Dedifferentiated amniotic fluid mesenchymal stem cell (primary cell): ENCODE measurements around the gene PSME2.
"Not testable (repeated sequence)": the region's sequence is repeated elsewhere in the genome, so short reads cannot be mapped to it uniquely, and the experiment has no call there.

Source experiments
- DNase-seq: peaks from one replicate; pipeline ENCODE4 v3.0.0-alpha.2; 2016; ENCODE audit errors: extremely low spot score

PSME2 gene

GRCh38 chr14:24114532-24115421 lies 31.6 kb downstream of the PSME2 start, which contains the start of the genes DCAF11 and NRL:
DCAF11 (plus strand) TSS chr14:24114777; CDS start chr14:24115595, 818 bp downstream.
NRL (minus strand) TSS chr14:24114949; CDS start chr14:24082848, 32,101 bp downstream.
- DNase-seq = peak; percentile 100

- peak; percentile 69 for DNase-seq
These were observed 32.4 kb downstream of the PSME2 start for GRCh38 chr14:24113801-24114531.

- no peak for DNase-seq
These were observed 33.0 kb downstream of the PSME2 start for GRCh38 chr14:24113379-24113800.

GRCh38 chr14:24110523-24110922 lies 35.9 kb downstream of the PSME2 start:
- DNase-seq = no peak

GRCh38 chr14:24110060-24110459 lies 36.4 kb downstream of the PSME2 start:
- no peak for DNase-seq

- DNase-seq = no peak
These were observed 38.0 kb downstream of the PSME2 start for GRCh38 chr14:24108336-24108874.

GRCh38 chr14:24106672-24107271 lies 39.6 kb downstream of the PSME2 start:
- DNase-seq = no peak

- not testable (repeated sequence) for DNase-seq
These were observed 40.7 kb downstream of the PSME2 start for GRCh38 chr14:24105609-24106239.

GRCh38 chr14:24103451-24103850 lies 43.0 kb downstream of the PSME2 start:
- DNase-seq = no peak

- DNase-seq = no peak
These were observed 43.9 kb downstream of the PSME2 start for GRCh38 chr14:24102357-24103048.

- no peak for DNase-seq
These were observed 45.4 kb downstream of the PSME2 start for GRCh38 chr14:24100982-24101494.

- DNase-seq = no peak
These were observed 46.0 kb downstream of the PSME2 start for GRCh38 chr14:24100197-24100981.

- DNase-seq = no peak
These were observed 47.2 kb downstream of the PSME2 start for GRCh38 chr14:24098927-24099813.

- no peak for DNase-seq
These were observed 48.0 kb downstream of the PSME2 start for GRCh38 chr14:24098229-24098926.

GRCh38 chr14:24096545-24097181 lies 49.7 kb downstream of the PSME2 start:
- DNase-seq = no peak

- peak; percentile 40 for DNase-seq
These were observed 50.9 kb downstream of the PSME2 start for GRCh38 chr14:24095271-24096068.

- DNase-seq = no peak
These were observed 51.6 kb downstream of the PSME2 start for GRCh38 chr14:24094841-24095270.
